Measurements from ENCODE around the gene SHC3. TPM values are rescaled to one million over a fixed set of nuclear protein-coding genes. Genes with fewer than 3 reads are reported as not detected.

Gene SHC3
- total and polyA plus RNA-seq, 9 of the 15 experiments (the other 6 are each of a cell fraction or from before 2014, with no cell fraction given): not detected

- in situ Hi-C loops (cut with MboI): no loop called here
- DNase-seq (ENCODE audit: extremely low read depth in 1 of 4, low spot score in 3 of 4) (no peak), ATAC-seq (no peak), FAIRE-seq (no peak)
- no peak overlapping the region for H3K27ac ChIP-seq (ENCODE audit: extremely low read depth, low read depth, low read length)
- H3K9me3 ChIP-seq (replicated peaks; ENCODE audit: control insufficient read depth, insufficient read depth, low read depth, low read length): no peaks in the 10 kb centered on the region
- no peak overlapping the region for H3K9ac ChIP-seq (ENCODE audit: insufficient read depth in 1 of 2, low read depth in 2 of 2, low read length in 2 of 2)
- no peak overlapping the region for H2AFZ ChIP-seq (ENCODE audit: low read depth, low read length)
- H4K20me1 ChIP-seq (replicated peaks; ENCODE audit: control insufficient read depth, insufficient read depth, low read length): no peaks in the 10 kb centered on the region
- ChIA-PET CTCF (ENCODE audit: low intra/inter-chr PET ratio) (no interaction called here), POLR2A (no interaction called here)
- no peaks in the 10 kb centered on the region for H3K9me1 ChIP-seq (ENCODE audit: control insufficient read depth, insufficient read depth, low read length)
- no peaks in the 10 kb centered on the region for H3K36me3 ChIP-seq (ENCODE audit: control insufficient read depth, insufficient read depth, low read length)
- H3K79me2 ChIP-seq (ENCODE audit: control insufficient read depth, insufficient read depth, low read length): no peaks in the 10 kb centered on the region
- peaks cover 0 to 25% of the 10 kb centered on the region in 2 experiments; a peak in 2 of 5 replicates for H3K27me3 ChIP-seq (ENCODE audit: control insufficient read depth in 2 of 2, insufficient read depth in 2 of 2, low read length in 2 of 2)
- H3K4me2 ChIP-seq (ENCODE audit: insufficient read depth, low read length): no peak overlapping the region
- WGBS (ENCODE audit: insufficient coverage, low coverage, missing lambda C conversion rate): 29% methylated on average over 12 of the region's 14 CpGs
- H3K4me1 ChIP-seq (replicated peaks in 1 of 2; ENCODE audit: control insufficient read depth in 2 of 2, insufficient read depth in 2 of 2, low read length in 2 of 2): peaks cover 0 to 11% of the 10 kb centered on the region in 2 experiments; a peak in 3 of 5 replicates
- no TSS peak for BruUV-seq (replicated peaks)
- no peak overlapping the region for H3K4me3 ChIP-seq
- intact Hi-C loops (cut with micrococcal nuclease): loop anchor here (10.0 kb wide), 1 partner anchor 309 kb away; no protein-coding TSS in a partner anchor
- TF ChIP-seq ZNF395 (CRISPR knock-in tag; IDR thresholded peaks at IDR 0.05) (no peak), POLR3G (IDR thresholded peaks at IDR 0.05; ENCODE audit: extremely low read depth, insufficient read length, insufficient replicate concordance) (no peak), PTBP1 (IDR thresholded peaks at IDR 0.05; ENCODE audit: low read depth, low read length) (no peak), KLF13 (tag; IDR thresholded peaks at IDR 0.05; ENCODE audit: borderline replicate concordance, low read depth) (no peak), MCM5 (IDR thresholded peaks at IDR 0.05; ENCODE audit: low read depth) (no peak), MGA (IDR thresholded peaks at IDR 0.05) (no peak), RBM17 (IDR thresholded peaks at IDR 0.05; ENCODE audit: borderline replicate concordance, low read depth, low read length) (no peak)
Measured at GRCh38 chr9:88993871-88994460, 184.7 kb downstream of the SHC3 start.
